Measurements from ENCODE around the gene MICU1. TPM values are rescaled to one million over a fixed set of nuclear protein-coding genes. Genes with fewer than 3 reads are reported as not detected.

The MICU1 gene
- total and polyA plus RNA-seq, 10 of the 15 experiments (the other 5 are each of a cell fraction or from before 2014, with no cell fraction given) = 18.2 to 36.4 (median 22.2) TPM

GRCh38 chr10:72622271-72622670, 3.6 kb downstream of the MICU1 start (continued):
- TF ChIP-seq SMAD5 (IDR thresholded peaks at IDR 0.05; ENCODE audit: low read depth) (no peak), ZSCAN29 (IDR thresholded peaks at IDR 0.05) (no peak), STAT1 (conservative IDR thresholded peaks at IDR 0.05) (no peak), BMI1 (IDR thresholded peaks at IDR 0.05; ENCODE audit: borderline replicate concordance) (no peak)

- no peak overlapping the region for H2AFZ ChIP-seq (ENCODE audit: control insufficient read depth, low read depth, low read length)
- H3K9me3 ChIP-seq (replicated peaks; ENCODE audit: control insufficient read depth, insufficient read depth, low read length) = no peaks in the 10 kb centered on the region; the same call in 2 of the 3 replicates
- ATAC-seq (no peak), DNase-seq (ENCODE audit: low read depth, low spot score) (no peak), FAIRE-seq (no peak)
- RAD21 ChIA-PET (ENCODE audit: unreplicated experiment) = no interaction called here
- intact Hi-C loops (cut with micrococcal nuclease; ENCODE audit: unreplicated experiment) = no loop called here
- CTCF ChIA-PET = no interaction called here
- WGBS (ENCODE audit: insufficient coverage, insufficient replicate concordance, low lambda C conversion rate, missing lambda C conversion rate) = 100% methylated on average over 1 of the region's 1 CpG
- no peak overlapping the region for H3K9ac ChIP-seq (ENCODE audit: control insufficient read depth, insufficient read depth, low read length)
- H3K27me3 ChIP-seq (replicated peaks in 1 of 2; ENCODE audit: control insufficient read depth in 2 of 2, insufficient read depth in 2 of 2, low read length in 1 of 2) = no peaks in the 10 kb centered on the region
- no peaks in the 10 kb centered on the region for H4K20me1 ChIP-seq (ENCODE audit: control insufficient read depth, insufficient read depth)
- no peak overlapping the region for H3K4me3 ChIP-seq
- no TSS peak for BruUV-seq (replicated peaks)
- no peaks in the 10 kb centered on the region for H3K79me2 ChIP-seq (ENCODE audit: control insufficient read depth, insufficient read depth, low read length)
- POLR2A ChIA-PET = no interaction called here
- SMC1A ChIA-PET (ENCODE audit: uncharacterized antibody, unreplicated experiment) = interaction anchor here (0.6 to 1.1 kb wide), 2 partner anchors 8 to 59 kb away, joined by 4 read pairs; no protein-coding TSS in a partner anchor
- no peak overlapping the region for H3K4me2 ChIP-seq (ENCODE audit: control insufficient read depth, insufficient read depth)
- H3K4me1 ChIP-seq (ENCODE audit: control insufficient read depth, insufficient read depth, low read length) = no peaks in the 10 kb centered on the region
- no peaks in the 10 kb centered on the region for H3K36me3 ChIP-seq (ENCODE audit: control insufficient read depth in 2 of 2, insufficient read depth in 2 of 2, low read length in 1 of 2)
- no peak overlapping the region for H3K27ac ChIP-seq (ENCODE audit: control insufficient read depth, insufficient read depth)
- in situ Hi-C loops (cut with MboI) = no loop called here
- TF ChIP-seq PBX3 (IDR thresholded peaks at IDR 0.05; ENCODE audit: insufficient replicate concordance, low read depth, low read length) = no peak
- no peak for TF ChIP-seq REST (IDR thresholded peaks at IDR 0.05; ENCODE audit: low read depth, low read length)
- no peak for TF ChIP-seq NRF1 (conservative IDR thresholded peaks at IDR 0.05; ENCODE audit: low read depth, low read length)
- TF ChIP-seq, protein P1, sequence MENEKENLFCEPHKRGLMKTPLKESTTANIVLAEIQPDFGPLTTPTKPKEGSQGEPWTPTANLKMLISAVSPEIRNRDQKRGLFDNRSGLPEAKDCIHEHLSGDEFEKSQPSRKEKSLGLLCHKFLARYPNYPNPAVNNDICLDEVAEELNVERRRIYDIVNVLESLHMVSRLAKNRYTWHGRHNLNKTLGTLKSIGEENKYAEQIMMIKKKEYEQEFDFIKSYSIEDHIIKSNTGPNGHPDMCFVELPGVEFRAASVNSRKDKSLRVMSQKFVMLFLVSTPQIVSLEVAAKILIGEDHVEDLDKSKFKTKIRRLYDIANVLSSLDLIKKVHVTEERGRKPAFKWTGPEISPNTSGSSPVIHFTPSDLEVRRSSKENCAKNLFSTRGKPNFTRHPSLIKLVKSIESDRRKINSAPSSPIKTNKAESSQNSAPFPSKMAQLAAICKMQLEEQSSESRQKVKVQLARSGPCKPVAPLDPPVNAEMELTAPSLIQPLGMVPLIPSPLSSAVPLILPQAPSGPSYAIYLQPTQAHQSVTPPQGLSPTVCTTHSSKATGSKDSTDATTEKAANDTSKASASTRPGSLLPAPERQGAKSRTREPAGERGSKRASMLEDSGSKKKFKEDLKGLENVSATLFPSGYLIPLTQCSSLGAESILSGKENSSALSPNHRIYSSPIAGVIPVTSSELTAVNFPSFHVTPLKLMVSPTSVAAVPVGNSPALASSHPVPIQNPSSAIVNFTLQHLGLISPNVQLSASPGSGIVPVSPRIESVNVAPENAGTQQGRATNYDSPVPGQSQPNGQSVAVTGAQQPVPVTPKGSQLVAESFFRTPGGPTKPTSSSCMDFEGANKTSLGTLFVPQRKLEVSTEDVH (IDR thresholded peaks at IDR 0.05; ENCODE audit: low read depth, partially characterized antibody) = no peak
- no peak for TF ChIP-seq ZBTB33 (IDR thresholded peaks at IDR 0.05)
- TF ChIP-seq MTA3 (IDR thresholded peaks at IDR 0.05; ENCODE audit: borderline replicate concordance, low read length) = no peak
- TF ChIP-seq SMARCA5 (IDR thresholded peaks at IDR 0.05) = no peak
- no peak for TF ChIP-seq CREB1 (IDR thresholded peaks at IDR 0.05; ENCODE audit: low read depth)
Measured at GRCh38 chr10:72616716-72617115, 9.2 kb downstream of the MICU1 start.

Measured in GM12878 (cell line).